GM12874 (cell line): ENCODE results near the gene NTN1.

Experiments
- TF ChIP-seq, protein P1 (sequence below): IDR thresholded peaks from 2 replicates; pipeline ENCODE4 v1.5.1; 2011; ENCODE audit warnings: low read depth, mild to moderate bottlenecking, control low read depth, low read length, moderate library complexity; ENCODE audit not compliant: insufficient read depth

The NTN1 gene

DNA sequence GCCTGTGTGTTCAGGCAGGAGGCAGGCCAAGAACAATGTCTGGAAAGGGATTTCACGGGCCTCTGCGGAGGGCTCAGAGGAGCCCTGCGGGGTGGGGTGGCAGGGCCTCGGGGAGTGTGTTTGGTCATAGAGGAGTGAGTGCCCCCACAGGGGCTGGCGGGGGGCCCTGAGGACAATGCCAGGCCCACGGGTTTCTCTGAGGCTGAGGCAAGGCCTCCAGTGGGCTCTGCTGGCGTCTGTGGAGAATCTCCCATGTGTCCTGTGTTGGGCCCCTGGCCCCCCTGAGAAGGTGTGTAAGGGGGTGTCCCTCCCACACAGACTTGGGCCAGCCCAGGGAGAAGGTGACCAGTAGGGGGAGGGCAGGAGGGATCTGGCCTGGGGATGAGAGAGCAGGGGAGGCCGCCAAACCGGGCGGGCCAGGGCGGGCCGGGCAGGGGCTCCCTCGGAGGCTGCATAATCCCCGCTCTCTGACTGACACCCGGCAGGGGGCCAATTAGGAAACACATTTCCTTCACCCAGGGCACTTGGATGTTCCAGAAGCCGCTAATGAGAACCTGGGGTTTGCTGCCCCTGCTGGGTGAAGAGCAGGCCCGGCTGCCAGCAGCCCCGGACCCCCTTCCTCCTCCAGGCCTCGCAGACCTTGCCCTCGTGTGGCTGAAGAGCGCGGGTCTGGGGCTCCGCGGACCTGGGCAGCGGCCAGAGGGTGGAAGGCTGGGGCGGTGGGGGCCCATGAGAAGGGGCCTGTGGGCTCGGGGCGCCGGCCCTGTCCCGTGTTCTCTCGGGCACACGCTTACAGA is 204.2 kb downstream of the NTN1 start:
- TF ChIP-seq, protein P1, sequence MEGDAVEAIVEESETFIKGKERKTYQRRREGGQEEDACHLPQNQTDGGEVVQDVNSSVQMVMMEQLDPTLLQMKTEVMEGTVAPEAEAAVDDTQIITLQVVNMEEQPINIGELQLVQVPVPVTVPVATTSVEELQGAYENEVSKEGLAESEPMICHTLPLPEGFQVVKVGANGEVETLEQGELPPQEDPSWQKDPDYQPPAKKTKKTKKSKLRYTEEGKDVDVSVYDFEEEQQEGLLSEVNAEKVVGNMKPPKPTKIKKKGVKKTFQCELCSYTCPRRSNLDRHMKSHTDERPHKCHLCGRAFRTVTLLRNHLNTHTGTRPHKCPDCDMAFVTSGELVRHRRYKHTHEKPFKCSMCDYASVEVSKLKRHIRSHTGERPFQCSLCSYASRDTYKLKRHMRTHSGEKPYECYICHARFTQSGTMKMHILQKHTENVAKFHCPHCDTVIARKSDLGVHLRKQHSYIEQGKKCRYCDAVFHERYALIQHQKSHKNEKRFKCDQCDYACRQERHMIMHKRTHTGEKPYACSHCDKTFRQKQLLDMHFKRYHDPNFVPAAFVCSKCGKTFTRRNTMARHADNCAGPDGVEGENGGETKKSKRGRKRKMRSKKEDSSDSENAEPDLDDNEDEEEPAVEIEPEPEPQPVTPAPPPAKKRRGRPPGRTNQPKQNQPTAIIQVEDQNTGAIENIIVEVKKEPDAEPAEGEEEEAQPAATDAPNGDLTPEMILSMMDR, result no peak

DNA sequence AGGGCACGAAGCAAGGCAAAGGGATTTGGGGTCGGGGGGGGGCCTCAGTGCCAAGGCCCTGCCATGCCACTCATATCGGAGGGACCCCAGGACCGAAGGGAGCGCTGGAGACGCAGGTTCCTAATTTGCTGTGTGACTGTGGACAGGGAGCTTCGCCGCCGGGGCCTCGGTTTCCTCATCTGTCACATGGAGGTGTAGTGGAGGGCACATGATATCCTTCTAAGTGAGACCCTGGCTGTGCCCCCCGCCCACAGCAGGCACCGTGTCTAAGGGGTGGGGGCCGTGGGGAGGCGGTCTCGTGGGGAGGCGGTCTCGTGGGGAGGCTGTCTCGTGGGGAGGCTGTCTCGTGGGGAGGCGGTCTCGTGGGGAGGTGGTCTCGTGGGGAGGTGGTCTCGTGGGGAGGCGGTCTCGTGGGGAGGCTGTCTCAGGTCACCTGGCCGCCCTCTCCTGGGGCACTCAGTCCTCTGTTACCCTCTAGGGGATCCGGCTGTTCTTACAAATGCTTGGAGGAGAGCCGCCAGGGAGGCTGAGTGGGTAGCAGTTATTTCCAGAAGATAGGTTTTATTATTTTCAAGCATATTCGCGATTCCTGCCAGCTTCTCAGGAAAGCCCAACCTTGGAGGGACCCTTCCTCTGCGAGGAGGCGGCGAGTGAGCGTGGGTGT is 205.0 kb downstream of the NTN1 start:
- TF ChIP-seq, protein P1, result no peak

DNA sequence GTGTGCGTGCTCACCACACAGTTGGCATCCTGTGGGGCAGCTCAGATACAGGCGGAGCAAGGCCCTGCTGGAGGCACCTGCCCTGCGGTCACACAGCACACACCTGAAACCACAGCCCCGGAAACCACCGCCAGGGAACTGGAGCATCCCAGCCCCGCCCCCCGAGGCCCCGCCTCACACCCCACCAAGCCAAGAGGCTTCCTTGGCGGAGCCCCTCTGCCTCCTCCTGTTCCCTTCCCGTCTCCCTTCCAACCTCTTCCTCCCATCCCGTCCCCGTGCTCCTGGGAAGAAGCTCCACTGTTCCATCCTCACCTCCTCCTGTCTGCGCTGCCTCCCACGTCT is 205.5 kb downstream of the NTN1 start:
- TF ChIP-seq, protein P1, result no peak

DNA sequence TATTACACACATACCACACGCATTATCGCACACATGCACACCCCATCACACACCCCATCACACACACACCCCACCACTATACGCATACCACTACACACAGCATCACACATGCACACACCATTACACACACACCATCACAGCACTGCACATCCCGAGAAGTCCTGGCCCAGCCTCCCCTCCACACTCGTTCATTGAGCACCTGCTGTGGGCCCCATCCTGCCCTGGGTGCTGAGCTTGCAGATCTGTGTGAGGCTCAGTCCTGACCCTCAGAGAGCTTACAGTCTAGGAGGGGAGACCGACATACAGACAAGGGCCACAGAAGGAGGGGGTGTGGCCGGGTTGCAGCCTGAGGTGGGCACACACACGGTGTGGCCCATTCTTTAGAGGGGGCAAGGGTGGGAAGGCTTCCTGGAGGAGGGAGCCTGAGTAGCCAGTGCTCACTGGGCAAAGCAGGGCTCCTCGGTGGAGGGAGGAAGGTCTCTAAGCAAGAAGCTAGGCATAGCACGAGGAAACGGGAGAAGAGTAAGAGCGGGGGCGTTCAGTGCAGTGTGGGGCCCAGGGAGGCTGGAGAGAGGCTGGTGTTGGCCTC is 206.6 kb downstream of the NTN1 start:
- TF ChIP-seq, protein P1, result no peak

DNA sequence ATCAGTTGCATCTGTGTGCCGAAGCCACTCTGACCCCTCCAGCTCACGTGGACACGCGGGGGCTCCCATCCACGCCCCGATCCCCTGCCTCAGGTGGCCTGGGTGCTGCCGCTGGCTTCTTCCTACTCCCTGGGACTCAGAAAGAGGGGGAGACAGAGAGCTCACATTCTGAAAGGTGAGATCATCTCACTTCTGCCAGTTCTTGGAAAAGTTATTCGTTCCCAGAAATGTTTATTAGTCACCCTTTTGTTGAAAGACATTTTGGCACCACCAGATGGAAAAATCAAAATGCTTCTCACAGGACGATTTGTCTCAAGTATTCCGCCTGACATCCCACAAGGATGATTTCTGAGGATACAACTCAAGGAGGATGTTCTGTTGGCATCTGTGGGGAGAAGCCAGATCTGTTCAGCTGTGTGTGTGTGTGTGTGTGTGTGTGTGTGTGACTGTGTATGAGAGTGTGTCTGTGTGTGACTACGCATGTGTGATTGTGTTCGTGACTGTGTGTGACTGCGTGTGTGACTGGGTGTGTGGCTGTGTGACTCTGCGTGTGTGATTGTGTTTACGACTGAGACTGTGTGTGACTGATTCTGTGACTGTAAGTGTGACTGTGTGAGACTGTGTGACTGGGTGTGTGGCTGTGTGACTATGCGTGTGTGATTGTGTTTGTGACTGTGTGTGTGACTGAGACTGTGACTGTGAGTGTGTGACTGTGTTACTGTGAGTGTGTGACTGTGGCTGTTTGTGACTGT is 207.3 kb downstream of the NTN1 start:
- TF ChIP-seq, protein P1, result no peak

DNA sequence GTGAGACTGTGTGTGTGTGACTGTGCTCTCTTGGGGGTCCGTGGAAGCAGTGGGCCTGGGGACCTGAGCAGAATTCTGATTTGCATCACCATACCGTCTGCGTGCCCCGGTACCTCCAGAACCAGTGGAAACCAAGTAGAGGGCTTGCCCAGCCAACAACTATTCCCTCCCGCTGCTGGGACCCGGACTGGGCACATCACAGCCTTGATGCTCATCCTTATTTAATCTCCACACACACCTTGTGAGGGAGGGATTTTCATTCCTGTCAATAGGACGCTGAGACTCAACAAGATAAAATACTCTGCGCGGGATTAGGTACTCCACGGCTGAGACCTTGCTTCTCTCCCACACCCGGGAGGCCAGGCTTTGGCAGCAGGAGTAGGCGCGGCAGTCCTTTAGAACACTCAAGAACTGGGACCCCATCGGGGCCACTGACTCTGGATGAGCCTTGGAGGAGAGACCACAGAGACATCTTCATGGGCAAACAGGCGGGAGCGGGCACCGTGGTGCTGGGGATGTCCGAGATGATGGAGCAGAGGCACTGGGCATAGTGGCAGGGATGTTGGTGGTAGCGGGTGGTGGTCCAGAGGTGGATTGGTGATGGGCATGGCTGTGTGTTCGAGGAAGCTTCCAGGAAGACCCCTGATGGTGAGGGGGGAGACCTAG is 208.0 kb downstream of the NTN1 start:
- TF ChIP-seq, protein P1, result no peak
